ENCODE results near the gene AMPH.

DNA sequence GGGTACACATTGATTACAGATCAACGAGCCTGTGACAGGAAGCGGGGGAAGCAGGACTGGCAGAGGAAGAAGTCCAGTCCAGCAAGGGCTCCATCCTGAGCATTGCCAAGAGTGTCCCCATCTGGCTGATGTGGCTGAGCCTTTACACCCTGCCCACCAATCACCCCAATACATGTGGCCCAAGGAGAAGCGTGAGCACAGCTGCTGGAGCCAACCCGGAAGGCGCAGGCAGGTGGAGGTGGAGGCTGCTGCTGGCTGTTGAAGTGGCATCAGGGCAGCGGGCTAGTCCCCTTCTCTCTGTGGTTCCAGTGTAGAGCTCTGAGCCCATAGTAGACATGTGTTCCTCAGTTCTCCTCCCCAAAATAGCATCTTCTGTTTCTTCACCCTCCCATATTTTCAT, 6.8 kb upstream of the AMPH start:
- TF ChIP-seq, protein P1, sequence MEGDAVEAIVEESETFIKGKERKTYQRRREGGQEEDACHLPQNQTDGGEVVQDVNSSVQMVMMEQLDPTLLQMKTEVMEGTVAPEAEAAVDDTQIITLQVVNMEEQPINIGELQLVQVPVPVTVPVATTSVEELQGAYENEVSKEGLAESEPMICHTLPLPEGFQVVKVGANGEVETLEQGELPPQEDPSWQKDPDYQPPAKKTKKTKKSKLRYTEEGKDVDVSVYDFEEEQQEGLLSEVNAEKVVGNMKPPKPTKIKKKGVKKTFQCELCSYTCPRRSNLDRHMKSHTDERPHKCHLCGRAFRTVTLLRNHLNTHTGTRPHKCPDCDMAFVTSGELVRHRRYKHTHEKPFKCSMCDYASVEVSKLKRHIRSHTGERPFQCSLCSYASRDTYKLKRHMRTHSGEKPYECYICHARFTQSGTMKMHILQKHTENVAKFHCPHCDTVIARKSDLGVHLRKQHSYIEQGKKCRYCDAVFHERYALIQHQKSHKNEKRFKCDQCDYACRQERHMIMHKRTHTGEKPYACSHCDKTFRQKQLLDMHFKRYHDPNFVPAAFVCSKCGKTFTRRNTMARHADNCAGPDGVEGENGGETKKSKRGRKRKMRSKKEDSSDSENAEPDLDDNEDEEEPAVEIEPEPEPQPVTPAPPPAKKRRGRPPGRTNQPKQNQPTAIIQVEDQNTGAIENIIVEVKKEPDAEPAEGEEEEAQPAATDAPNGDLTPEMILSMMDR (conservative IDR thresholded peaks at IDR 0.05), result no peak
- no peak for TF ChIP-seq EZH2 (IDR thresholded peaks at IDR 0.05; ENCODE audit: low read depth)
